Panc1 (cell line): Measurements from ENCODE around the gene PHTF1.

Source experiments
- POLR2AphosphoS5 ChIP-seq: IDR thresholded peaks from 2 replicates; pipeline ENCODE4 v1.6.1; 2012; ENCODE audit warnings: mild to moderate bottlenecking, low read depth, low read length, moderate library complexity
- TCF7L2 ChIP-seq: IDR thresholded peaks from 2 replicates; pipeline ENCODE4 v1.6.1; 2011; ENCODE audit warnings: mild to moderate bottlenecking, low read depth, low read length, inconsistent platforms
- TF ChIP-seq, protein P1 (sequence below): fragments of 450-650 bp; IDR thresholded peaks from 2 replicates; pipeline ENCODE4 v1.5.1; 2017; ENCODE audit warnings: mild to moderate bottlenecking
- TF ChIP-seq, protein P2 (sequence below), 2 experiments: IDR thresholded peaks; 2 replicates each; pipeline ENCODE4 v1.6.1; 2011 to 2012; ENCODE audit warnings: low read depth in 2 of 2, control low read depth in 1 of 2, low read length in 1 of 2, mild to moderate bottlenecking in 1 of 2, moderate library complexity in 1 of 2; ENCODE audit not compliant: insufficient read depth in 1 of 2

DNA sequence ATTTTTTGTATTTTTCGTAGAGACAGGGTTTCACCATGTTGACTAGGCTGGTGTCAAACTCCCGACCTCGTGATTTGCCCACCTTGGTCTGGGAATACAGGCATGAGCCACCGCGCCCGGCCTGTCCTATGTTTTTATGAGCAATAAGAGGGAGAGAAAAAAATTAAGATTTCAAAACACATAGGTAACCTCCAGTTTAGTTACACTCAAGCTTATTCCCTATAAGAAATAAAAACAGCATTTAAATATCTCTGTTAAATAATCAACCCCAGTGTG lies 45.9 kb upstream of the PHTF1 start:
- TF ChIP-seq, protein P1, sequence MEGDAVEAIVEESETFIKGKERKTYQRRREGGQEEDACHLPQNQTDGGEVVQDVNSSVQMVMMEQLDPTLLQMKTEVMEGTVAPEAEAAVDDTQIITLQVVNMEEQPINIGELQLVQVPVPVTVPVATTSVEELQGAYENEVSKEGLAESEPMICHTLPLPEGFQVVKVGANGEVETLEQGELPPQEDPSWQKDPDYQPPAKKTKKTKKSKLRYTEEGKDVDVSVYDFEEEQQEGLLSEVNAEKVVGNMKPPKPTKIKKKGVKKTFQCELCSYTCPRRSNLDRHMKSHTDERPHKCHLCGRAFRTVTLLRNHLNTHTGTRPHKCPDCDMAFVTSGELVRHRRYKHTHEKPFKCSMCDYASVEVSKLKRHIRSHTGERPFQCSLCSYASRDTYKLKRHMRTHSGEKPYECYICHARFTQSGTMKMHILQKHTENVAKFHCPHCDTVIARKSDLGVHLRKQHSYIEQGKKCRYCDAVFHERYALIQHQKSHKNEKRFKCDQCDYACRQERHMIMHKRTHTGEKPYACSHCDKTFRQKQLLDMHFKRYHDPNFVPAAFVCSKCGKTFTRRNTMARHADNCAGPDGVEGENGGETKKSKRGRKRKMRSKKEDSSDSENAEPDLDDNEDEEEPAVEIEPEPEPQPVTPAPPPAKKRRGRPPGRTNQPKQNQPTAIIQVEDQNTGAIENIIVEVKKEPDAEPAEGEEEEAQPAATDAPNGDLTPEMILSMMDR: no peak
- no peak for TF ChIP-seq TCF7L2
- TF ChIP-seq POLR2AphosphoS5: no peak
- TF ChIP-seq, protein P2, sequence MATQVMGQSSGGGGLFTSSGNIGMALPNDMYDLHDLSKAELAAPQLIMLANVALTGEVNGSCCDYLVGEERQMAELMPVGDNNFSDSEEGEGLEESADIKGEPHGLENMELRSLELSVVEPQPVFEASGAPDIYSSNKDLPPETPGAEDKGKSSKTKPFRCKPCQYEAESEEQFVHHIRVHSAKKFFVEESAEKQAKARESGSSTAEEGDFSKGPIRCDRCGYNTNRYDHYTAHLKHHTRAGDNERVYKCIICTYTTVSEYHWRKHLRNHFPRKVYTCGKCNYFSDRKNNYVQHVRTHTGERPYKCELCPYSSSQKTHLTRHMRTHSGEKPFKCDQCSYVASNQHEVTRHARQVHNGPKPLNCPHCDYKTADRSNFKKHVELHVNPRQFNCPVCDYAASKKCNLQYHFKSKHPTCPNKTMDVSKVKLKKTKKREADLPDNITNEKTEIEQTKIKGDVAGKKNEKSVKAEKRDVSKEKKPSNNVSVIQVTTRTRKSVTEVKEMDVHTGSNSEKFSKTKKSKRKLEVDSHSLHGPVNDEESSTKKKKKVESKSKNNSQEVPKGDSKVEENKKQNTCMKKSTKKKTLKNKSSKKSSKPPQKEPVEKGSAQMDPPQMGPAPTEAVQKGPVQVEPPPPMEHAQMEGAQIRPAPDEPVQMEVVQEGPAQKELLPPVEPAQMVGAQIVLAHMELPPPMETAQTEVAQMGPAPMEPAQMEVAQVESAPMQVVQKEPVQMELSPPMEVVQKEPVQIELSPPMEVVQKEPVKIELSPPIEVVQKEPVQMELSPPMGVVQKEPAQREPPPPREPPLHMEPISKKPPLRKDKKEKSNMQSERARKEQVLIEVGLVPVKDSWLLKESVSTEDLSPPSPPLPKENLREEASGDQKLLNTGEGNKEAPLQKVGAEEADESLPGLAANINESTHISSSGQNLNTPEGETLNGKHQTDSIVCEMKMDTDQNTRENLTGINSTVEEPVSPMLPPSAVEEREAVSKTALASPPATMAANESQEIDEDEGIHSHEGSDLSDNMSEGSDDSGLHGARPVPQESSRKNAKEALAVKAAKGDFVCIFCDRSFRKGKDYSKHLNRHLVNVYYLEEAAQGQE (IDR thresholded peaks at IDR 0.05; ENCODE audit: insufficient read depth in 1 of 2, low read depth in 2 of 2, low read length in 1 of 2): no peak
